Kidney capillary endothelial cell (primary cell): ENCODE data around the gene FRMPD4.
"Not testable (repeated sequence)": the region's sequence is repeated elsewhere in the genome, so short reads cannot be mapped to it uniquely, and the experiment has no call there.

Experiments used
- DNase-seq: peaks from one replicate; pipeline ENCODE4 v3.0.0-alpha.2; 2018; ENCODE audit warnings: low spot score

Gene FRMPD4

DNA sequence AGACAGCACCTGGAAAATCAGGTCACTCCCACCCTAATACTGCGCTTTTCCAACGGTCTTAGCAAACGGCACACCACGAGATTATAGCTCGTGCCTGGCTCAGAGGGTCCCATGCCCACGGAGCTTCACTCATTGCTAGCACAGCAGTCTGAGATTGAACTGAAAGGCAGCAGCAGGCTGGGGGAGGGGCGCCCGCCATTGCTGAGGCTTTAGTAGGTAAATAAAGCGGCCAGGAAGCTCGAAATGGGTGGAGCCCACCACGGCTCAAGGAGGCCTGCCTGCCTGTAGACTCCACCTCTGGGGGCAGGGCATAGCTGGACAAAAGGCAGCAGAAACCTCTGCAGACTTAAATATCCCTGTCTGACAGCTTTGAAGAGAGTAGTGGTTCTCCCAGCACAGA is 399.8 kb downstream of the FRMPD4 start:
- DNase-seq: not testable (repeated sequence)

DNA sequence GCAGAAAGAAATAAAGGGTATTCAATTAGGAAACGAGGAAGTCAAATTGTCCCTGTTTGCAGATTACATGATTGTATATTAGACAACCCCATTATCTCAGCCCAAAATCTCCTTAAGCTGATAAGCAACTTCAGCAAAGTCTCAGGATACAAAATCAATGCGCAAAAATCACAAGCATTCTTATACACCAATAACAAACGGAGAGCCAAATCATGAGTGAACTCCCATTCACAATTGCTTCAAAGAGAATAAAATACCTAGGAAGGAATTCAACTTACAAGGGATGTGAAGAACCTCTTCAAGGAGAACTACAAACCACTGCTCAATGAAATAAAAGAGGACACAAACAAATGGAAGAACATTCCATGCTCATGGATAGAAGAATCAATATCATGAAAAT is 404.0 kb downstream of the FRMPD4 start:
- not testable (repeated sequence) for DNase-seq

DNA sequence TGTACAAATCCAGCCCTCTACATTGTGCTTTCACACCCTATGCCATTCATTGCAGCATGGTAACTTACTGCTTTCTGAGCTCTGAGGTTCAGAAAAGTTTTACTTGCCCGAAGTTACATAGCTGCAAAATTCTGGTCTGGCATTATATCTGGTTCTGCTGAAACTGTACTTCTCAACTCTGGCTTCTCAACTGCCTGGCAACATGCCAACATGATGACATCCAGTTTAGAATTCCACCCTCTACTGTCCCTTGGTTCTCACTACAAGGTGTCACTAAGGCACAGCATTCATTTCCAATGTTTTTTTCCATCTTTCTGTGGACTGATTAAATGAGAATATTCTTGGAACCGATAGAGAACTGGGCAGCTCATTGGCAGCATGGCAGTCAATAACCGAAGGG is 410.1 kb downstream of the FRMPD4 start:
- no peak for DNase-seq

DNA sequence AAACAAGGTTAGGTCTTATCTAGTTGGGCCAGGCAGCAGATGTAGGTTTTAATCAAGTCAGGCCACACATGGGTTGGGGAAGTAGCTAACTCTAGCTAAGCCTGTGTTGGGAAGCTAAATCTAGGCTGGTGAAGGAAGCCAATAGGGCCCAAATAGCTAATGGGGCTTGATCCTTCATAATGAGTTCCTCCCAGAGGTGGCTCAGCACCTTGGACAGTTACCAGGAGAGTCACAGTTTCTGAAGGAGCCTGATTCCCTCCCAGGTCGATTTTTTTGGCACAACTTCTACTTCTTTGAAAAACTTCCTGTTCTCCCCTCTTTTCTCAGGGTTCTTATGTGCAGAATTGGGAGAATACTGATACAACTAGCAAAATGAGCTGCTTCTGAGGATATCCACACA is 410.5 kb downstream of the FRMPD4 start:
- no peak for DNase-seq

DNA sequence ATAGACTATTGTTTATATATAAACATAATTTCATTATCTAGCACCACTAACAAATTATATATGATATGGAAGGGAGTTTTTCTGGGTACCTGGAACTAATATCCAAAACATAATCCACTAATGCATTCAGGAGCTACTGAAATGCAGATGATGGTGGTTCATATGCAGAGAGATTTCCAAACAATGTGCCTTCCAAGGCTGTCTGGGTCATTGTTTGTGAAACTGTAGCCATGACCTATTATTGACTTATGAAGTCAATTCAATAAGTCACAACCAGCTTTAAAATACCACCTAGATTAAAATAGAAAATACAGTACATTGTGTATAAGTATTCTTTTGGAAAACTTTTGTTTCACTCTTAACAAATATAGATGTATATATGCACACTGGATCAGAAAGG is 415.9 kb downstream of the FRMPD4 start:
- DNase-seq: no peak

DNA sequence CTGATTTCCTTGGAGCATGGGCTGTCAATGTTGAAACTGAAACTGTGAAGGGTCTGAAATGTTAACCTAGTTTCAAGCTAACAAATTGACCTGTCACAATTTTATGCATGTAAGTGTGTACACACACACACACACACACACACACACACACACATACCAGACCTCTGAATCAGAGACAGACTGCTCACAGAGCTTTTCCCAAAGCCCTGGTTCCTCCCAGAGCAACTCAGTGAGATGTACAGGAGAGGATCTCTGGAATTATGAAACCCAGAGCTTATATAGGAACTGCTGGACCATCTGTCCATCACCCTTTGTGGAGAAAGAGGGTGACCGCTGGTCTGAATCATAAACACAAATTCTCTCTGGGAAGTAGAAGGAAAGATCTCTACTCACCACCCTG is 424.8 kb downstream of the FRMPD4 start:
- DNase-seq: no peak

DNA sequence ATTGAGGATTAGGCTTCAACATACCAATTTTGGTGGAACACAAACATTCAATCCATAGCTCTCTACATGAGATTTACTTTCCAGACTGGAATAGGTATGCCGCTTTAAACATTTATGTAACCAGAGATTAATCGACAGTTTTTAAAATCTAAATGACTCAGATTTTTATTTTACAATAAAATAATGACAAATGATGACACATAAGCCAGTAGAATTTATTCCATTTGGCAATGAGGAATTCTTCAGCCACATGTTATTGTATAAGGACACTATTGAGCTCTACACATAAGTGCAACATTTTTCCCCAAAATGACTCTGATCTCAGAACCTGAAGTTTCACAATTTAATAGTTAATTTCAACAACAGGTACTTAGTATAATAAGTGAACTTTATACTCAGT is 425.9 kb downstream of the FRMPD4 start:
- no peak for DNase-seq

DNA sequence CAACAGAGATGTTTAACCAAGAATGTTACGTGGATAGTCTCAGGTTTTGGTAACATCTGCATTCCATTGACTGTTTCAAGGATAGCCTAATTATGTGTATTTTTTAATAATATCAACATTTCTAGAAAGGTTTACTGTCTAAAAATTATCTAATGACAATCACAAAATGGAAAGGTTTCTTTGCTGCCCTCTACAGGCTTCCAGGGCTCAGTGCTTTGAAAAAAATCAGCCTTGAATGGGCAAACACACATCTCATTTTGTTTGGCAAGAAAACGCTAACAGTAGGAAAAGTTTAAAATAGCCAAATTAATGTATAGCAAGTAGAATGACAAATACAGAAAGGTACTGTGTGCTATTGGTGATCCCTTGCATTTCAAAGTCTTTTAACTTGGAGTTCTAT is 429.6 kb downstream of the FRMPD4 start:
- peak; percentile 9 for DNase-seq

DNA sequence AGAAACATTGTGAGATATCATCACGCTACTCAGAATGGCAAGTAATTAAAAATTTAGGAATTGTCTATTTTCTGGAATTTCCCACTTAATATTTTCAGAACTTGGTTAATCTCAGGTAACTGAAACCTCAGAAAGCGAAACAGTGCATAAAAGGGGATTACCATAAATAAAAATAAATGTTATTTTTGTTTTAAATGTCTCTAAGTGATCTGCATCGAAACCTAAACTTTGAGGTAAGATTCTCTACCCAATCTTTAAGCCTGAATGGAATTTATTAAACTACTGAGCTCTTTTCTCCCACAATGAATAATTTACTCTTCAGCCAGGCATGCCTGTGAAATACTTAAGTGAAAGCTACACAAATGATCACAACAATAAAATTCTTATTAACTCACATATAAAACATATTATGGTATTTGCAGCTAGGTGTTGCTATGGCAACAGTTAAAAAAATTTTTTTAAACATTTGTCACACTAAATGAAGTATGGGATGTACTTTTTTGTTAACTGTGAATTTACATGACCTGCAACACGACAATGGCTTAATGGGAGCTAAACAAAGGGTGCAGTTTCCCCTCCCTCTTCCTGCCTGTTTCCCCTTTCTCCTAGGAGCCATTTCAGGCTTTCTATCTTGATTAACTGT is 432.7 kb downstream of the FRMPD4 start:
- no peak for DNase-seq

DNA sequence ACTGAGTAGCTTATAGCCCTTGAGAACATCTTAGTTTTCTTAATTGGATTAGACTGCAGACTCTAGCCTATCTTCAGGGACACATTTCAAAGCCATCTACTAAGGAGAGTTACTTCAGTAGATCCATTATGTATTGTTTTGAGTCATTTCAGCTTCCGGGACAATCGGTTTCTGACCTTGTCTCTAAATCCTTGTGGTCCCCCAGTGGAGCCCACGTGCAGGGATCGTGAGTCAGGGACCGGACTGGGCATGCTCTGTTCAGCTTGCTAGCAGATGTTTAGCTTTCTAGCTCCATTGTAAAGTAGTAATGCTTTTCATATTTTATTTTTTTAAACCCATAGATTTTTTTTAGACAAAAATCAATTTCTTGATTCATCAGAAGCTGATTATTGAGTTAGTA is 441.0 kb downstream of the FRMPD4 start:
- DNase-seq: no peak

DNA sequence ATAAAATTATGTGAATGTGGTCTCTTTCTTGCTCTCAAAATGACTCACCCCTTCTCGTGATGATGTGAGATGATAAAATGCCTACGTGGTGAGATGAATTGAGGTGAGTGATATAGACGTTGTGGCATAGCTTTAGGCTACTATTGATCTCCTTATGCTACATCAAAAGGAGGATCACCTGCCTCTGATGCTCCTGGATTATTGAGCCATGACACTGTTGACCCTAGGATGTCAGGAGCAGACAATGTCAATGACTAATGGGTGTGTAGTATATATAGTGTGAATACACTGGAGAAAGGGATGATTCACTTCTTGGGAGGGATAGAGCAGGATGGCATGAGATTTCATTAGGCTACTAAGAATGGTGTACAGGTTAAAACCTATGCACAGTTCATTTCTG is 442.3 kb downstream of the FRMPD4 start:
- DNase-seq: no peak

DNA sequence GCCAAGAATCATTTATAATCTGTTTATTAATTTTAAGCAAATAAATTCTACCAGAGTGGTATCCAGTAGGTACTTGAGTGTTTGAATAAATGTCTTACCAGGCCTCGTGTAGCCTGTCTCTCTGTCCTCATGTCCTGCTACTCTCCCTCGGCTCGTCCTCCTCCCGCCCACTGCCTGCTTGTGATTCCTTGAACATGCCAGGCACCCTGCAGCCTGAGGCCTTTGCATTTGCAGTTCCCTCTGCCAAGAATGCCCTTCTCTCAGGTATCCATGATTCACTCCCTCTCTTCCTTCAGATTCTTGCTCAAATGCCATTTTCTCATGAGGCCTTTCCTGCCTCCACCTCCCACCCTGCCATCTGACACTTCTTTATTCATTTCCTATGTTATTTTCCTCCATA is 443.3 kb downstream of the FRMPD4 start:
- DNase-seq: no peak

DNA sequence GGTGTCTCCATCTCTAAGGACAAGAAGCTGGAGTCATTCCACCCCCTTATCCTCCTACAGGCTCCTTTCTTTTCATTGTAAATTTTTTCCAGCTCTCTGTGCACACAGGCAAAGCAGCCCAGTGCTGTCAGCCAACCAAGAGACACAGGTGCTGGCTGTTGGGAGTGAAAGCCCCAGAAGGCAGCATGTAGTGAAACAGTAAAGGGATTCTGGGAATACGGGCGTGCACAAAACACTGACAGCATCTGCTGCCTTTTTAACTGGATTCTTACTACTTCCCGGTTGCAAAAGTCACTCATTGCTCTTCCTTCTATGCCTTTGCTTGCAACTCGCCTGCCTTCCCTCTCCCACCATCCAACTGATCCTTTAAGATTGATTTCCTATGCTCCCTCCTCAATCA is 444.4 kb downstream of the FRMPD4 start:
- no peak for DNase-seq

DNA sequence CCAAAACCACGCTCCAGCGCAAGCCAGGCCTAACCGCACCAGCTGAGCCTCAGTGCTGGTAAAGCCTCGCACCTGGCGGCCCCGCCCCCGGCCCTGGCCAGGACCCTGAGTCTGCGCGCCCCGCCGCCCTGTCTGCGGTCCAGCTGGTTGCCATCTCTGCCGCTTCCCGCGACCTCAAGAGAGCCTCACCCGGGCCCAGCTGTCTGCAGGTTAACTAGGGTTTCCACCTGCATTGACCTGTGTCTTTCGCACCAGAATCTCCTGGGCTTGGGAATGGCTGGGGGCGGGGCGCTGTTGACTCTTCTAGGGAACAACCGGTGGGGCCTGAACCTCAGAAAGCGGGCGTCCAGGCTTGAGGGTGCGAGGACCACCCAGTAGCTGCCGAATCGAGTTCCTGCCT is 445.3 kb downstream of the FRMPD4 start:
- DNase-seq: no peak

DNA sequence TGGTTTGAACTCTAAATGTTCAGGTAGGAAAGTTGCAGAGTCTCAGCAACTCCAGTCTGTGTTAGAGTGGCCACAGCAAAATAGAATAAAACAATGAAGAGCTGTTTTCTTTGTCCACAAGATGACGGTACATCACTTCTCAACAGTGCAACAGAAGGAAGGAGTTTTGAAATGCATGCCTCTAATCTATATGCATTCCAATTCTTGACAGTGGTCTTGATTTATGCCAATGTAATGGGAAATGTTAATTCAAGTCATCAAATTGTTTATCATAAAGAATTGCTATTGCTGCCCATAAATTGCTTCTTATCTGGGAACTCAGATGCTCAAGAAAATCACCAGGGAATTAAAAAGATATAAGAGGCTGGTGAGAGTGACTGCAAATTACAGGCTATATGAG is 457.4 kb downstream of the FRMPD4 start:
- DNase-seq: no peak

DNA sequence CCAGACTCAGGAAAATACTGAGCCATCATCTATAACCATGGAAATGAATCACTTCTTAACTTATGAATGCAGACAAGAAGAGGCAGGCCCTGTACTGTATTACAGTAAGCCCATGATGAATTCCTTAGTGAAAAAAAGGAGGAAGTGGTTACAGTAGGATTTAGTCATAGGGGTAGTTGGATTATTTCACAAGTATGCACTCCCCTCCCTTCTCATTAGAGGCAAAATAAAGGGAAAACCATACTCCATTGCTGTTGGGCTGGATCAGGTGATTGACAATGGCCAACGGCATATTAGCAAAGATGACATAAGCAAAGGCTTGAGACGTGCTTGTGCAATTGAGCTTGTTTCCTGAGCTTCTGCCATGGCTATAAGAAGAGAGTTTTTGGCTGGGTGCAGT is 471.8 kb downstream of the FRMPD4 start:
- DNase-seq: peak; percentile 8

DNA sequence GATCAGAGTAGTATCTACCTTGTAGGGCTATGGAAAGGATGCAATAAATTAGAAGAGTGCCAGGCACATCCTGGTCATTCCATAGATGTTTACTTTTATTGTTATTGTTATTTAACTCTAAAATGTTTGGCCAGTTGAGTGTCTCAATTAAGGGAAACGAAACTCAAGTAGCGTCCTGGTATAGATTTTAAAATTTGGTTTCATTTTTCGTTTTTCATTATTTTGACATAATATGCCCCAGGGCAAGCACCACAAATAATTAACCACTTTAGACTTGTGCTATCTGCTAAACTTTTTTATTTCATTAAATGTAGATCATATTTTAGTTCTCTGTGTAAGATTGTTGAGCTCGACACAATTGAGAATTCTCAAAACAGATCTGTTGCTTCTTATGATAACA is 473.2 kb downstream of the FRMPD4 start:
- no peak for DNase-seq

DNA sequence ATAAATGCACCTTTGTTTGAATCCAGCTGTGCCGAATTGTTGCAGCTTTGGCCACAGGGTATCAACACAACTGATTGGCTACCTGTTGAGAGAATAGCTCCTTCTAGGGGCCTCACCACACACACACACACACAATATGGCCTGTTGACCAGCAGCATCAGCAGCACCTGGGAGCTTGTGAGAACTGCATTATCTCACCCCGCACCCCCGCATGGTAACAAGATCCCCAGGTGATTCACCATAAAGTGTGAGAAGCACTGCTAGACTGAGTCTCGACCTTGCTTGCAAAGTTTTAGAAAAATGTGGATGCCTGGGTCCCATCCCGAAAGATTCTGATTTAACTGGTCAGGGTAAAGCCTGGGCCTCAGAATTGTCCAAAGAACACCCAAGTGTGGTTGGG is 476.0 kb downstream of the FRMPD4 start:
- no peak for DNase-seq

DNA sequence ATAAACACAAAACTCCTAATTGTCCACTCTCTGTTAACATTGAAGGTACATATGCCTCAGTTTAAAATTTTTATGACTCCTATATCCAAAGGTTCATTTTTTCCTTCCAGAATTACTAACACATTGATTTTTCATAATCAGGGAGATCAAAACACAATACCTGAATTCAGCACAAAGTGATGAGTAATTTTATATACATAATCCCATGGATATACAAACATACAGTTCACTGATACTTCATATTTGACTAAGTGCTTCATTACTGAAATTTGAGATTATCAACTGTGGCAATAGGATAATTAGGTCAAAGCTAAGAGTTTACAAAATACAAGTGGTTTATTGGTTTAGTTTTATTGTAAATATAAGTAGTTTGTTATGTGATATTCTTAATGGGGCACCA is 476.8 kb downstream of the FRMPD4 start:
- no peak for DNase-seq

DNA sequence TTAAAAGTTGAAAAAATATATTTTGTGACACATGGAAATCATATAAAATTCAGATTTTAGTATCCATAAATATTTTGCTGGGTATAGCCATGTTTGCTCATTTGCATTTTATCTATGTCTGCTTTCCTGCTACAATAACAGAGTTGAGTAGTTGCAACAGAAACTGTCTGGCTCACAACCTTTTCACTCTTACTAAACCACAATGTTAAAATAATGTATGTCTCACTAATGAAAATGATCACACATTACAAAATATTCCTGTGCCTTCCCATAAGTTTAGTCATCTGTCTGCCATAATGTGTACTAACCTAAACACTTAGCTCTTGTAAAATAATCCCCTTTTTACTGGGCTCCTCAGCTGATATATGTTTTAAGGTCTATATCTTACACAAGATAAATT is 479.0 kb downstream of the FRMPD4 start:
- DNase-seq: no peak

DNA sequence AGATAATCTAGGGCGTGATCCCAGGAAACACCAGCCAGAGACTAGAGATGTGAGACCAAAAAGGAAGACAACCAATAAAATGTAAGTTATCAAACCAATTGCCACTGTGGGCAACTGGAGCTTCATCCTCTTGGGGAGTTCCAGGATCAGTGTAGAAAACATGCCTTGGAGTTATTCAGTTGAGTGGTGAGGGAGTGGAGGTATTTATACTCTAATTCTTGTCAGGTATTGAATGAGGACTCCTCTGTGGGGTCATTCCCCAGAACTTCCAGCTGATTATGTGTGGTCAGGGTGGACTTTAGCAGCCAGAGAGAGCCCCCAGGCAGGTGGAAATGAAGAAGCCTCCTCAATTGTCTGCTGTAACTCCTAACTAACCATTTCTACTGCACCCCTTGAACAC is 509.0 kb downstream of the FRMPD4 start:
- no peak for DNase-seq

DNA sequence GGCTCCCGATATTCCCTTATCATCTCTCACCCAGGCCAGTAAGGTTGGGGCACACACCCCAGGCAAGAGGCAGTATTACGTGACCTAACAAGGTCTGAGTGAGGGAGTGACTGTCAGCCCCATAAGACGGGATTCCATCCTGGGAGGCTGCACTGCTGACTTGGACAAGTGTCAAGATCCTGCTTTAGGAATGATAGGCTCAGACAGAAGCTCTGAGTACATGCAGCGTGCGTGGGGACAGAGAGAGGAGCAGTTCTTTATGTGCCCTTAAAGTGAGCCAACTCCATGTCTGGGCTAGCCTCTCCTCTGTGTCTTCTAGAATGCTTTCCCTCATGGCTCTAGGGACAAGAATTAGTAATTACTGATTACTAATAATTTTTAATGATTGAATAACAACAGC is 510.7 kb downstream of the FRMPD4 start:
- DNase-seq: no peak

DNA sequence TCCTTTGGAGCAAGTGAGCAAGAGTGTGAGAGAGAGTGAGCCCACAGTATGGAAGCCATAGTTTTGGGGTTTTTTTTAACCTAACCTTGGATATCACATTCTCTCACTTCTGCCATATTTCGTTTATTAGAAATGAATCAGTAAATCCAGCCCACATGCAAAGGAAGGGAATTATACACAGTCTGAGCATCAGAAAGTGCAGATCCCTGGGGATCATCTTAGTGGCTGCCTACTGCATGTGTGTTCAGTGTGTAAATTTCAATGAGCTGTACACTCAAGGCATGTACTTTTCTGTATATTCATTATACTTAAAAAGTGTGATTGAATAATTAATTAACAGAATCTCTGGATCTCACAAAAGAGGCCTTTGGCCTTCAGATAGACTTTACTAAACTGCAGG is 519.2 kb downstream of the FRMPD4 start:
- DNase-seq: no peak

DNA sequence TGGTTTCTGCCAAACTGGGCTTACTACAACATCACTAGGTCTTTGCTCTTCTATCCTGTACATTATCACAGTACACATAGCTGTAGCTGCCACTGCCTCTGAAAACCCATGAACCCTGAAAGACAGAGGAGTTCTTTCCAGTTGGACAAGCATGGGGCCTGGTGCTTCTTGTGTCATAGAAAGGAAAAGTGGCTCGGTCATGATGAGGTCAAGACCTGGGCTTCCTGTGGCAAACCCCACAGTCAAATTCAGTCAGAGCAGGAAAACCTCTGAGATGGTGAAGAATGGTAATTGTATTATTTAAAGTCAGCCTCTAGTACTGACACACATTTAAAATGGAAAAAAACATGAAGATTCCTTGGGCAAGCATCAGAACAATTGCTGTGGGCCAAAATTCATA is 519.6 kb downstream of the FRMPD4 start:
- no peak for DNase-seq

DNA sequence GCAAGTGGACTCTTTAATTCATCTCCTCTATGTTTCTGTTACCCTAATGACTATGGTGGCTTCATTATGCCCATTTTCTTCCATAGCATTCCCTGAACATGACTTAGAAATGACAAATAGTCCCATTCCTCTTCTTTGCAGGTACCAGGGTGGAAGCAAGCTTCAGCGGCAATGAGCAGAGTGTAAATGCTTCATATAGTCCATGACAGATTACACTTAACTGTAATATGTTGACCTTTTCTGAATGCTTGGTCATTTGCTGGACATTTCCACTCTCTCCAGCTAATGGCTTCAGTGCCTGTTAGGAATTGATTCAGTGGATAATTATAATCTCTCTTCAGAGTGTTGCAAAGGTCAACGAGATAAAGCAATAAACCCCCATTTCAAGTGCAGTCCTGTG is 523.2 kb downstream of the FRMPD4 start:
- no peak for DNase-seq
